ENCODE results near the gene ELOVL2.

DNA sequence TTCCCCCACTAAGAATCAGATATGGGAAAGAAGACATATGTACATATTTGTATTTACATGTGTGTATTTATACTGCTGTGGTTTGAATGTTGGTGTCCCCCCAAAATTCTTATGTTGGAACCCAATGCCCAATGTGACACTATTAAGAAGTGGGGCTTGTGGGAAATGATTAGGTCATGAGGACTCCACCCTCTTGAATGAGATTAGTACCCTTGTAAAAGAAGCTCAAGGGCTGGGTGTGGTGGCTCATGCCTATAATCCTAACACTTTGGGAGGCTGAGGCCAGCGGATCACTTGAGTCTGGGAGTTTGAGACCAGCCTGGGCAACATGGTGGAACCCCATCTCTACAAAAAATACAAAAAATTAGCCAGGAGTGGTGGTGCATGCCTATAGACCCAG is 45.6 kb upstream of the ELOVL2 start:
- TF ChIP-seq, protein P1, sequence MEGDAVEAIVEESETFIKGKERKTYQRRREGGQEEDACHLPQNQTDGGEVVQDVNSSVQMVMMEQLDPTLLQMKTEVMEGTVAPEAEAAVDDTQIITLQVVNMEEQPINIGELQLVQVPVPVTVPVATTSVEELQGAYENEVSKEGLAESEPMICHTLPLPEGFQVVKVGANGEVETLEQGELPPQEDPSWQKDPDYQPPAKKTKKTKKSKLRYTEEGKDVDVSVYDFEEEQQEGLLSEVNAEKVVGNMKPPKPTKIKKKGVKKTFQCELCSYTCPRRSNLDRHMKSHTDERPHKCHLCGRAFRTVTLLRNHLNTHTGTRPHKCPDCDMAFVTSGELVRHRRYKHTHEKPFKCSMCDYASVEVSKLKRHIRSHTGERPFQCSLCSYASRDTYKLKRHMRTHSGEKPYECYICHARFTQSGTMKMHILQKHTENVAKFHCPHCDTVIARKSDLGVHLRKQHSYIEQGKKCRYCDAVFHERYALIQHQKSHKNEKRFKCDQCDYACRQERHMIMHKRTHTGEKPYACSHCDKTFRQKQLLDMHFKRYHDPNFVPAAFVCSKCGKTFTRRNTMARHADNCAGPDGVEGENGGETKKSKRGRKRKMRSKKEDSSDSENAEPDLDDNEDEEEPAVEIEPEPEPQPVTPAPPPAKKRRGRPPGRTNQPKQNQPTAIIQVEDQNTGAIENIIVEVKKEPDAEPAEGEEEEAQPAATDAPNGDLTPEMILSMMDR (IDR thresholded peaks at IDR 0.05) = no peak
- no peak for TF ChIP-seq POLR2A (IDR thresholded peaks at IDR 0.05)
